NCI-H128 (cell line): ENCODE measurements around the gene RNF212B.
A peak's percentile ranks its signal among the peaks of the same experiment; 100 is the strongest.

Experiments used
- DNase-seq: peaks from one replicate; lab custom pipeline; 2025; ENCODE audit not compliant: unreplicated experiment; lab: John Stamatoyannopoulos, UW

RNF212B gene

GRCh38 chr14:23294734-23295561 is 57.2 kb downstream of the RNF212B start:
- DNase-seq: peak; percentile 37

- DNase-seq: no peak
Measured at GRCh38 chr14:23296012-23296777, 58.5 kb downstream of the RNF212B start.

GRCh38 chr14:23297096-23297495 is 59.4 kb downstream of the RNF212B start:
- DNase-seq: no peak

DNA sequence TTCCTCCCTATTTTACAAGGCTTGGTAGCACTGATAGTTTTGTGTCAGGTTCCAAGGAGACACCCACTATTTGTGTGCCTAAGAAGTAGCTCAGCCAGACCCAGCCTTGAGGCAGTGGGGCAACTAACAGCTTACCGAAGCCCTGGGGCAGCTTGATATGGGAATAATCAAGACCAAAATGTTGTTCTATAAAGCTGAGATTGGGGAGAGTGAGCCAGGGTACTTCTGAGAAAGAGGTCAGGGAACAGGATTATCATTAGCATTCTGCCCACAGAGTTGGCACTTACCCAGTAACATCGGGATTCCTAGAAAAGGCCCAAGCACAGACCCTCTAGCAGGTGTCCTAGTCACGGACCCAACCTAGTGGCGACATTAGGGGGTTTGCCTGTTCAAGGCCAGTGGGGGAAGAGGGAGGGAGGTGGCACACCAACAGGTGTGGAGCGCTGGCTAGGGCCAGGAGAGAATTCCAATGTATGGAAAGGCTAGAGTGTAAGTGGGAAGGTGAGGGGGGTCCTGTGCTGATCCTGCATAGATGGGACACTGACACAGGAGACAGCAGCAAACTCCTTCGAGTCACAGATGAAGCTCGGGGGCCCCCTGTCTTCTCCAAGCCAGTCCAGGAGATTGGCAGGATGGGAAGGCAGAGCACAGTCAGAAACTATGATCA is 60.0 kb downstream of the RNF212B start:
- no peak for DNase-seq

DNA sequence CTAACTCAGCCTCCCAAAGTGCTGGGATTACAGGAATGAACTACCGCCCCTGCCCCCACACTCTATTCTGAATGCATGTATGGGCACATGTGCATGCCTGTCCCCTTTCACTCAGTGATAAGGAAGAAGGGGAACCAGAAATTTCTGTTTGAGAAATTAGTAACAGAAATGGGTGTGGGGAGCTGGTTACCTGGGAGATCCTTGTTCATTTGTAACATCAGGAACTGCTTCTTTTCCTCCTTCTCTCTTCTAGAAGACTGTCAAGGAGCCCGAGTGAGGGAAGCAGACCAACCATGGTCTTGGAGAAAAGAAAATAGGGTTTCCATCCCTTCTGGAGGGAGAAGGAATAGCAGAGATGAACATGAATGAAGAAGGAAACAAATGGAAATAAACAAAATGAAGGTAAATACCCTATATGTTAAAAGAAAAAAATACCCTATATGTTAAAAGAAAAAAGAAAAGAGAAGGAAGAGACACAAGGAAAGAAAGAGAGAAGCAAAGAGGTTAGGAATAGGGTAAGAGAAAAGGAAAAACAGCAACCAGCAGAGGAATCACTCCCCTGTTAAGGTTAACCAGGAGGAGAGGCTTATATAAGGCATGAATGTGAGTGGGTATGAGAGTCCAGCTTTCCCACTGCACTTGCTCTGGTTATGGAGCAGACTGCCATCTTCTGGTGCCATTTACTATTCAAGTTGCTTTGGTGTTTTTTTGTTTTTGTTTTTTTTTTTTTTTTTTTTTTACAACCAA is 61.6 kb downstream of the RNF212B start:
- no peak for DNase-seq

GRCh38 chr14:23299986-23300686 is 62.4 kb downstream of the RNF212B start:
- no peak for DNase-seq

- no peak for DNase-seq
Measured at GRCh38 chr14:23300687-23301223, 63.0 kb downstream of the RNF212B start.

GRCh38 chr14:23301288-23301968 is 63.7 kb downstream of the RNF212B start:
- DNase-seq: peak; percentile 95

GRCh38 chr14:23301969-23302289 is 64.2 kb downstream of the RNF212B start:
- peak; percentile 62 for DNase-seq

DNA sequence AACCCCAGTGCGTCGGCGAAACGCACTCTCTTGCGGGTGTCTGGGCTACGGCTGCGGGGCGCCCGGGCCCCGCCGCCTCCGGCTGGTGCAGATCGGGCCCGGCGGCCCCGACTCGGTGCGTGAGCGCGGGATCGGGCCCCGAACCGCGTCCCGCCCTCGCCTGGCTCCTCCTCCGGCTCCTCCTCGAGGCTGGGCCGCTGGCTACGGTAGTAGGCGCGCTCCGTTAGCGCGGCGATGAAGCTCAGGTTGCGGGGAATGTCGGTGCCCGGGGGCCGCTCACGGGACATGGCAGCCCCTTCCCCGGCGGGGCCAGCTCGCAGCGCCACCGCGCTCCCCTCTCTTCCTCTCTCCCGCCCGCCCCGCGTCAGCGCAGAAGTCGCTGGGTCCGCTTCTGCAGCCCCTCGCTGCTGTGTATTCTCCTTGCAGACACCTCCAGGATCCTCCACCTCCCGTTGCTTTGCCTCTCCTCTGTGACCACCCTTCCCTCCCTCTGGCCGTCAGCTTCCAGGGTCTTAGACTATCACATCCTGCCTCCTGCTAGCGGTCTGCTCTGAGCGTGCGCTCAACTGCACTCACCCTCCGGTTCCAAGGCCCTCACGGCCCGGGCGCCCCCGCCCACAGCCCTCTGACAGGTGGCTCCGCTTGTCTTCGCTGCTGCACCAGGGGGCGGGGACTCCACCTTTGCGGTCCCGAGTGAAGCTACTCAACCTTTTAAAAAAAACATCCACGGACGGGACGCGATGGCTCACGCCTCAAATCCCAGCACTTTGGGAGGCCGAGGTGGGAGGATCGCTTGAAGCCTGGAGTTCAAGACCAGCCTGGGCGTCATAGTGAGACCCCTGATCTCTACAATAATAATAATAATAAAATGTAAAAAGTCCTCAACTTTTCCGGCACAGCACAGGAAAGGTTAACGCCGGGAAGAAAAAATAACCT is 64.8 kb downstream of the RNF212B start, which contains the start of gene PPP1R3E:
Gene PPP1R3E (minus strand): TSS at position 570 of the 936 bp plus-strand sequence. CDS start 283 bp downstream, at position 287.
- peak; percentile 72 for DNase-seq

DNA sequence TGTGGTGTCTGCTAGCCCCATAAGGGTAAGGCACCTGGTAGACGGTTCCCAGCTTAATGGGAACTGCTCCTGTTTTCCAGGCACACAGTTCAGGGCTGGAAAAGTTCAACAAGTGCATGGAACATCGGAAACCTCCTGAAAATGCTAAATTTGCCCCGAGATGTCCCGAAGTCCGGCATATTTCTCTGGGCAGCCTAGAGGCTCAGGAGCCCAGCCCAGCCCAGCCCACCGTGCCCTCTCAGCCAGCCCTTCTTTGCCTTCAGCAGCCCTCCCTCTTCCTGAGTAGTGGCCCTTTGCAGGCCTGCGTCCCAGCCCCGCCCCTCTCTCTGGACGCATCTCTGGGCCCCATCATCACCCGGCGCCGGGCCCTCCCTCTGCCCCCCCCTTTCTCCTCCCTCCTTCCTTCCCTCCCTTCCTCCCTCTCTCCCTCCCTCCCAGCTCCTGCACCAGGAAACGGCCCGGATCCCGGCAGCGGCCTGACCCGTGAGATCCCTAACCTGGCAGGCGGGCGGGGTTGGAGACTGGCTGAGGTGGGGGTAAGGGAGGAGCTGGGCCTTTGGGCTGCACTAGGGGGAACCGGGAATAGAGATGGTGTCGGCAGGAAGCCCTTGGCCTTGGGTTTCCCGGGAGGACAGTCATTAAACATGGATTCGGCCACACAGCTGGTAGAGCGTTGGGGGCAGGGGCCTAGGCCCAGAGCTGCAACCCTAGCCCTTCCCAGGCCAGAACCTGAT is 68.8 kb downstream of the RNF212B start, which contains the start of gene BCL2L2:
Gene BCL2L2 (plus strand): TSS at position 422 of the 734 bp plus-strand sequence. CDS start 935 bp downstream, outside the sequence.
- peak; percentile 22 for DNase-seq

DNA sequence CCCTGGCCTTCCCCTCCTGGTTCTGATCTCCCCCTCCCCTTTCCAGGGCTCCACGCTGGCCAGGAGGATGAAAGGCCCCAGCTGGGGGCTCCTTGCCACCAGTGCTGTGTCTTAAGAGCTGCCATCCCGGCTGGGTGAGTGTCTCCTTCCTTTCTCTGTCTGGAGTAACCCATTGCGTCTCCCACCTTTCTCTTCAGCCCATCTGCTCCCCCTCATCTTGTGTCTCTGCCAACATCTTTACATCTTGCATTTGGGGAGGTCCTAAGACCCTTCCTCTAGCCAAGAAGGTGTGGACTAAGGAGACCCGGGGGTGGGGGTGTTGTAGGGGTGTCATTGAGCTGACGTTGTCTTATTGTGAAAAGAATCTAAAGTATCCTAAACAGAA is 69.4 kb downstream of the RNF212B start:
- no peak for DNase-seq

GRCh38 chr14:23307687-23308644 is 70.2 kb downstream of the RNF212B start:
- no peak for DNase-seq

- no peak for DNase-seq
Measured at GRCh38 chr14:23308721-23309445, 71.1 kb downstream of the RNF212B start.

DNA sequence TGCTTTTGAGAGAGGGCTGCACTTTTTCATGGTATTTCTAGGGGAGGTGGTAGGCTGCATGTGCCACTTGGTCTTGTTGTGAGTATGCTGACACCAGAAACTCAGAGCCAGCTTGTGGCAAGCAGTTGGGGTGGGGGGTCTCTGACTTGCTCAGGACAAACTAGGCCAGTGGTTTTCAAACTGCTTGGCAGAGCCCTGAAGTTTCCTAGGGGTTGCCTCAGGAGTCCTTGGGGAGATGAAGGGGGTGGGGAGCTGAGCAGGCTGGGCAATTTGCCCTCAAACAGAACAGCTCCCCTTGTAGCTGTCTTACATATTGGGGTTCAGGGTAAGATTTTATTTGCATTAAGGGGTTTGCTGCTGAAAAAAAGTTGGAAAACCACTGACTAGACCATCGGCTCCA is 72.8 kb downstream of the RNF212B start:
- DNase-seq: no peak

DNA sequence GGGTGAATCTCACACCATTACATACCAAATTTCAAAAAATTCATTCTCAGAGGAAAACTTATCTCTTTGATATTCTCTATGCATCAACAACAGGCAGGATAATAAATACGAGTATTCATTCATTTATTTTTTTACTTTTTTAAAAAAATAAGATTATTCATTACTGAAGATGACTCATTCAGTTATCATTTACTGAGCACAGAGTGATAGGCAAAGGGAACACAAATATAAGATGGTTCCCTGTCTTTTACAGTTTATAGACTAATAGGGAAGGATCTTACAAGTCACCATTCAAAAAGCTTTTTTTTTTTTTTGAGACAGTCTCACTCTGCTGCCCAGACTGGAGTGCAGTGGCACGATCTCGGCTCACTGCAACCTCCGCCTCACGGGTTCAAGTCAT is 78.6 kb downstream of the RNF212B start:
- no peak for DNase-seq
